Stimulated activated CD4-positive, alpha-beta T cell treated with anti-CD3 and anti-CD28 coated beads, Interleukin-12 subunit alpha, Interleukin-12 subunit beta, amount 100 ng/mL, for 48 hours (primary cell): ENCODE data around the gene TRIM17.
"Not testable (repeated sequence)": the region's sequence is repeated elsewhere in the genome, so short reads cannot be mapped to it uniquely, and the experiment has no call there.

Source experiments
- DNase-seq, 3 donors: peaks; one replicate each; pipeline ENCODE4 v3.0.0-alpha.2; 2020; ENCODE audit warnings: low read depth in 2 of 3, low spot score in 1 of 3

The TRIM17 gene

DNA sequence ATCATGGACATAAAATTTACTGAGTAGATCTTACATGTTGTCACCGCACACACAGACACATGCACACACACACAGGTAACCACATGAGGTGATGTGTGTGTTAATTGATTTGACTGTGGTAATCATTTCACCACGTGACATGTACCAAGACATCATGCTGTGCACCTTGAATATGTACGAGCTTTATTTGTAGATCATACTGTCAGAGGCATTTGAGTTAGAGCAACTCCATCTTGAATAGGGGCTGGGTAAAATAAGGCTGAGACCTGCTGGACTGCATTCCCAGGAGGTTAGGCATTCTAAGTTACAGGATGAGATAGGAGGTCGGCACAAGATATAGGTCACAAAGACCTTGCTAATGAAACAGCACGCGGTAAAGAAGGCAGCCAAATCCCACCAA is 31.7 kb upstream of the TRIM17 start:
- DNase-seq: no peak

DNA sequence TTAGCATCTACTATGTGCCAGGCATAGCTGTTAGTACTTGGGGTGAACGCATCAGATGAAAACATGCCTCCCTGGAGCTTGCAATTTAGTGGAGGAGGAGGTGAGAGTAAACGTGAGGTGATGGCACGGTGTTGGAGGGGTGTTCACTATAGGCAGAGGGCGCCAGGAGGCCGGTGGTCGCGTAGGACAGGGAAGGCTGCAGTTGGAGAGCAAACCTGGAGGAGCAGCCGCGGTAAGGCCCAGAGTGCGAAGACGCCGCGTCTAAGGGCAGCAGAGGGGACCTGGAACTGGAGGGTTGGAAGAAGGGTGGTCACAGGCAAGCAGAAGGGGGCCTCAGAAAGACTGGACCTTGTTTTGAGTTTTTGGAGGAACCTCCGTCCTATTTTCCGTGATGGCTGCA is 30.2 kb upstream of the TRIM17 start:
- DNase-seq: no peak

- peak in 1 of 3 donors; percentile 41 for DNase-seq
These were observed 29.4 kb upstream of the TRIM17 start for GRCh38 chr1:228445843-228446650.

GRCh38 chr1:228445490-228445842 is 28.8 kb upstream of the TRIM17 start:
- no peak for DNase-seq

GRCh38 chr1:228443395-228443794 is 26.7 kb upstream of the TRIM17 start:
- DNase-seq: no peak

DNA sequence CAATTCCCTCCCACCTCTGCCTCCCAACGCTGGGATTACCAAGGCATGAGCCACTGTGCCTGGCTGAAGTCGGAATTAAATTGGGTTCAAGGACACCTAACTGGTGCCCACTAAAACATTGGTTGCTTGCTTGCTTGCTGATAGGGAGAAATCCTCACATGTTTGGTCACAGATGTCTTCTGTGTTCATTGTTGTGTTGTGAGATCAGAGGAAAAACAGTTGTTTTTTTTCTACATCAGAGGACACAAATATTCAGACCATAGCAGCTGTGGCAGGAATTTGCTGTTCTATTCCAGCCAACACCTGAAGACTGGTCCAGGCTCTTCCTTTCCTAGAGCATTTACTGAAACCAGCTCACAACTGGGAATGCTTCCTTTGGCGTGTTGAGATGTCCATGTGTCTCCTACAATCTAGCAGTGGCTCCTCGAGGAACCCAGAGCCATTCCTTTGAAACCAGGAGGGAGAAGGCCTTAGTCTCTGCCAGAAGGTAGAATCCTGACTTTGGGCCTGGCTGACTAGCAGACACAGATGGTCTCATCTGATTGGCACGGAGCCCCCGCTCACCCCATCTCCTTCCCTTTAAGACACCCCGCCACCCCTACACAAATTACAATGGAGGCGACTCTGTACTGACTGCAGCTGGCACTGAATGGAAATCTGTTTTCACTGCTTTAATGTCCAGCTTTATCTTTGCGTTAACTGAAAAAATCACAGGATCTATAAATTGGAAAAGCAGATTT is 24.3 kb upstream of the TRIM17 start:
- DNase-seq: no peak

GRCh38 chr1:228438266-228438665 is 21.6 kb upstream of the TRIM17 start:
- no peak for DNase-seq

- no peak for DNase-seq
These were observed 20.8 kb upstream of the TRIM17 start for GRCh38 chr1:228437424-228437962.

GRCh38 chr1:228434689-228435088 is 18.0 kb upstream of the TRIM17 start:
- DNase-seq: no peak

GRCh38 chr1:228433337-228434053 is 16.8 kb upstream of the TRIM17 start:
- DNase-seq: not testable (repeated sequence)

DNA sequence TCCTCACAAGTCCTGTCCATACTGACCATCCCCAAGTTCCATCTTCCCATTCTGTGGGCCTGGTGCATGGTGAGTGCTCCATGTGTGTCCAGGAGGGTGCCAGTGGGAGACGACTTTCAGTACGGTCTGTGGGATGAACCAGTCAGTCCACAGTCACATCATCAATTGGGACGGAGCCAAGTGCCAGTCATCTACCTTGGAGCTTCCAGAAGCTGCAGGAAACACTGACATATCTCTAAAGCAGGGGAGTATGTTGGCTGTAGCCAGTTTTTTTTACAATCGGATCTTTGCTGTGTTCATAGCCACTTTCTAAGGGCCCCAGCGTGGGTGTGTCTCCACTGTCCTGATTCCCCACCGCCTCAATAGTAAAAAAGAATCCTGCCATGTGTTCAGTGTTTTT is 13.6 kb upstream of the TRIM17 start:
- no peak for DNase-seq

GRCh38 chr1:228429698-228430097 is 13.0 kb upstream of the TRIM17 start:
- no peak for DNase-seq

DNA sequence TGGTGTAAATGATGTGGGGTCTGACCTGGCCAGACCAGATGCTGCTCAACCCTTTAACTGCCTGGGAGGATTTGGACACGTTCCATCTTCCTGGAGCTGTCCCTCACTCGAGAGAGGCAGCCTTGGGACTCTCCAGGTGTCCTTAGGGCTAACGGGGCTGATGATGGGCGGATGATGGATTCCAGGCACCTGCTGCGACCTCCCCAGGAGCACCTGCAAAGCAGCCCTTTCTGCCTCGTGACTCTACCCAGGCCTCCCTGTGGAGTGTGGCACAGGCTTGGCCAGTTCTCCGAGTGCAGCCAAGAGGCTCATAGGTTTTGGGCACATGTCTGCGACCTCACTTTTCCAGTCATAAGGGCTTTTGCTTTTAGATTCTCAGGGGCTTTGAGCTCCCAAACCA is 12.3 kb upstream of the TRIM17 start:
- no peak for DNase-seq

DNA sequence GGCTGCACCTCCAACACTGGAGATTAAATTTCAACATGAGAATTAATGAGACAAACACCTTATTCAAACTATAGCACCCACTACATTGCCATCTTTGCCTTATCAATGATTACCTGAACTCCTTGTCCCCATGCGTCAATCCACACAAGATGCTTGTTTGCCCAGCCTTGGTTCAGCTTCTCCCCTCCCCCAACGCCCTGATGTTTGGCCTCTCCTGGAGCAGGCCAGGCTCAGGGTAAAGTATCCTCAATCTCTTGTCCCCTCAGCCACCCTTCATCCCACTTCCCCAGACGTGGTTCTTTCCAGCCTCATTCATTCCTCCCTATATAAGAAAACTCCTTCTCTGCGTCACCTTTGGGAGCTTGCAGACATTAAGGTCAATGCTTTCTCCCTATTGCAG is 11.8 kb upstream of the TRIM17 start:
- no peak for DNase-seq

- DNase-seq: no peak
These were observed 10.0 kb upstream of the TRIM17 start for GRCh38 chr1:228426518-228427175.

DNA sequence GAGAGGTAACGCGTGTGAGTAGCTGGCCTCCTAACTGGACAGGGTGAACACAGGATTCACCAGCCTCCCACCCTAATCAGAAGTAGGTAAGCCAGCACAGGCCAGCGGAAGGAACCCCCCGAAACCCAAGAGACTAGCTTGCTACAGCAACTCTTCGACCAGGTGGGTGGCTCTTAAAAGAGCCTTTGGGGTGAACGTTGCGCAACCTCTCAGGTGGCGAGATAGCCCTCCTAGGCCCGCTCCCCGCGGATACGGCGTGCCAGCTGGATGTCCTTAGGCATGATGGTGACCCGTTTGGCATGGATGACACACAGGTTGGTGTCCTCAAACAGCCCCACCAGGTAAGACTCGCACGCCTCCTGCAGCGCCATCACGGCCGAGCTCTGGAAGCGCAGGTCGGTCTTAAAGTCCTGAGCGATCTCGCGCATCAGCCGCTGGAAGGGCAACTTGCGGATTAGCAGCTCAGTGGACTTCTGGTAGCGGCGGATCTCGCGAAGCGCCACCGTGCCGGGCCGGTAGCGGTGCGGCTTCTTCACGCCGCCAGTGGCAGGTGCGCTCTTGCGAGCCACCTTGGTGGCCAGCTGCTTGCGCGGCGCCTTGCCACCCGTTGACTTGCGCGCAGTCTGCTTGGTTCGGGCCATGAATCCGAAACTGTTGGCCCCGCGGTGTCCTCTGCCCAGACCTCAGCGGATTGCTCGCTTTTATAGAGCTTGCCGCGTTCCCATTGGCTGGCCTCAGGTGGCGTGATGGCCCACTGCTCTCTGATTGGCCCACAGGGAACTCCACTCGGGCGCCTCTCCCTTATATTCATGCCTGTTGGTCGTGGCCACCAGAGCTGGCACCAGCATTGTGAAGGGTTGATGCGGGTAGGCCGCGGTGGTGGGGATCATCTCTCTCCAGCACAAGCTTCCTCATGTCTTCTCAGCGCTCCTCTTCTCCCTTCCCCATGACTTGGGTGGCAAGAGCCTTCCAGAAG is 8.3 kb upstream of the TRIM17 start:
- DNase-seq: no peak

GRCh38 chr1:228423404-228424053 is 6.9 kb upstream of the TRIM17 start:
- no peak for DNase-seq

DNA sequence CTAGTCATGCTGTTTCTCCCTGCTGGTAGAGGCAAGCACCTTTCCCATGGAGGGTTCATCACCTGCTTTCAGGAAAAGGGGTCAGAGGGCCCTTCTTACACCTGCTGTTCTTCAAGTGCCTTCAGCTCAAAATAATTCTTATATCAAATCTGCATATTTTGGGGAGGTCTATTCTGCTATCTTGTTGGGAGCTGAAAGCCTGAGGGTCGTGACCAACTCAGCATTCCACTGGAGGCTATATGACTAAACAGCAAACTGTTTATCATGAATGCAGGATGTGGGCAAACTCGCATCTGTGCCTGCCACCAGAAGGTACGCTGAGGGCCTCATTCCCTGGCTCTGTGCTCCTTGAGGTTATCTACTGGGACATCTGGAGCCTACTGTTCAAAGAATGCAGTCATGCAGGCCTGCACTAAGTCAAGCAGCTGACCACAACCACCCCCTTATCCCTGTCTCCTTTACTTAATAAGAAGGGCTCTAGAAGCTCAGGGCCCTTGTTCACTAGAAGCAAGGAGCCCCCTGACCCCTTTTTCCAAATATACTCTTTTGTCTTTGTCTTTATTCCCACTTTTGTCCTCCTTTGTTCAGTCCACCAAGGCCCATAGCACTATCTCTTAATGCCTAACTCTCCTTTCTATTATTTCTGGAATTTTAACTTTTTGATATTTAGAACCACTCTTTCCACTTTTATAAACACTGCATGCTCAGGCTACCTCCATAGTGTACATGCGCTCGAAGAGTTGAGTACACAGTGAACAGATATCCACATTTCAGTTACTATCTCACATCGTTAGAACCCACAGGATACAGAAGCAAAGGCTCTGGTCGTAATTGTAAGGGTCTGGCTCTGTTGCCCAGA is 4.5 kb upstream of the TRIM17 start:
- no peak for DNase-seq
